Pancreas (tissue), 10 donors: Measurements from ENCODE around the gene PDLIM3. TPM values are rescaled to one million over a fixed set of nuclear protein-coding genes. Genes with fewer than 3 reads are reported as not detected.
A peak's percentile ranks its signal among the peaks of the same experiment; 100 is the strongest.

Source experiments
- ATAC-seq, 4 donors: fragments of 200-7000 bp; cut with Tn5 transposase; one replicate each; pipeline versions ENCODE4 v1.8.0 to v1.9.1; 2020; ENCODE audit warnings: mild to moderate bottlenecking in 4 of 4, moderate library complexity in 4 of 4
- DNase-seq, 6 donors: peaks; one replicate each; pipeline ENCODE4 v3.0.0-alpha.2; 2020
- FAIRE-seq: peaks from 2 replicates; lab custom pipeline; 2012; peaks lifted over from hg19 to GRCh38; lab: Jason Lieb, UNC
- H3K27ac ChIP-seq, 4 donors: fragments of 200-600 bp; sonication (generic); 1 replicate in 3 of 4; 2 replicates in 1 of 4; pipeline versions ENCODE4 v1.5.0 to v1.8.0; 2020
- H3K27me3 ChIP-seq, 4 donors: fragments of 200-600 bp; one replicate each; pipeline ENCODE4 v1.8.0; 2021
- H3K36me3 ChIP-seq, 3 donors: fragments of 200-600 bp; sonication (generic) in 1 of 3; one replicate each; pipeline versions ENCODE4 v1.5.0 to v1.8.0; 2020 to 2021
- H3K4me1 ChIP-seq, 3 donors: fragments of 200-600 bp; one replicate each; pipeline ENCODE4 v1.8.0; 2021
- H3K4me3 ChIP-seq, 4 donors: fragments of 200-600 bp; sonication (generic) in 2 of 4; one replicate each; pipeline versions ENCODE4 v1.5.0 to v1.8.0; 2020 to 2021
- H3K9me3 ChIP-seq, 4 donors: fragments of 200-600 bp; one replicate each; pipeline ENCODE4 v1.8.0; 2021
- WGBS, 2 donors: extraction: QIAGEN DNeasy Blood & Tissue Kit; methylation state at CpG; one replicate each; pipeline ENCODE4 v1.1.7; 2013; 5-methylcytosine and 5-hydroxymethylcytosine counted together
- intact Hi-C, 3 donors: fragments of 100-400 bp; cut with DNase I; formaldehyde crosslinking; loops; one replicate each; pipeline versions ENCODE4 v1.11.1 to v1.14.2; 2022
- polyA plus RNA-seq, 2 donors: library from polyadenylated mRNA; stranded (reverse); fragments of 200-250 nt; gene quantifications; one replicate each; pipeline ENCODE4 v1.2.3, GENCODE V29; 2013
- total RNA-seq, 6 donors: library from RNA; stranded (reverse); fragmentation: NEBNext Ultra II Directional in 4 of 6; extraction: Animal tissue kit (Norgen Biotek cat#: 25700) in 4 of 6; gene quantifications; one replicate each; pipeline versions ENCODE4 v1.2.1 to v1.2.4, GENCODE V29; 2021 to 2023
- TF ChIP-seq, protein P1 (sequence below), 4 donors: fragments of 200-600 bp; sonication (generic) in 3 of 4; IDR thresholded peaks; one replicate each; pipeline versions ENCODE4 v1.5.0 to v1.8.0; 2021; ENCODE audit warnings: antibody characterized with exemption in 4 of 4
- donor health status: healthy with polysubstance abuse.
- donor health status: DM: no; HTN: no; CAD: no; lungs with moderate emphysema.
- donor health status: DM: no; HTN: no; CAD: no.
- donor health status: control.
- donor health status: control.
- donor health status: Bipolar disorder and iron deficiency.
- donor health status: DM: yes; HTN: yes; CAD: no.
- donor health status: DM: no; HTN: no; CAD: no.
- donor health status: DM: no; HTN: no; CAD: no.
- donor health status: DM: yes; HTN: yes; CAD: no.

Gene PDLIM3
- 10 to 100 TPM in 3 of 6 donors, 1 to 10 TPM in 3; 6.3 to 32.9 (median 10.7) TPM for total RNA-seq
- polyA plus RNA-seq, result 10 to 100 TPM; 30.6 to 50.5 TPM

DNA sequence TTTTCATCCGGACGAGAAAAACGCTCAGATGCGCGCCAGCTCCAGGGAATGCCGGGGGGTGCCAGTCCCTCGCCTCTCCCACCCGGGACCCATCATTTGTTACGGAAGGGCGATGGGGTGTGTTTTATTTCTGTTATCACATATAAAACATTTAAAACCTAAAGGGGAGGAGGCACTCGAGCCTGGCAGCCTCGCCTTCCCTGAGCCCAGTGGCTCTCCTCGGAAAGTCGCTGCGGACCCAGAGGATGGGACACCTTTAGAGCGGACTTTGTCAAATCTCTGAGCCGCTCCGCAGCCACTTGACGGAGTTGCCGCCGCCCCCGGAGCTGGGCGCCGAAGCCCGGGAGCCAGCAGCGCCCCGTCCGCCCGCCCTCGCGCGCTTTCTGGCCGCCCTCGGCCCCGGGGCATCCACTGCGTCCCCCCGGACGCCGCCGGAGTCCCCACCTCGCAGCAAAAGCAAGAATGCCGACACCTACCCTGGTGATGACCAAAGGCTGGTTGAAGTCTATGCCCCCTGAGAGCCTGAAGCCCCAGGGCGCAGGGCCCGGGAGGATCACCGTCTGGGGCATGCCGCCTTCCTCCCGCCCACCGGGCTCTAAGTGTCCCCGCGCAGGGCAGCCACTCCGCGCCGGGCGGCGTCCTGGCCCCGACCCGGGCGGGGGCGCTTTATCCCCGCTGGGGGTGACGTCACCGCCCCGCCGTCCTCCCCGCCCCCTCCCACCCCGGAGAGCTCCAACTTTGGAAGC lies at the start of gene PDLIM3:
TSS of gene PDLIM3 (minus strand) at position 642 of the 746 bp plus-strand sequence. CDS start at position 569, 73 bp downstream.
- intact Hi-C loops, result no loop called here
- DNase-seq (peak; percentile 57 to 88 (median 70)), ATAC-seq (peak; percentile 87 to 93 (median 90)), FAIRE-seq (no peak)
- Histone ChIP-seq H3K9me3 (no peaks in the 10 kb centered on the region), H3K27ac (peak within 1 kb of the TSS; percentile 71 to 84 (median 80)), H3K36me3 (no peaks in the 10 kb centered on the region), H3K4me1 (no peaks in the 10 kb centered on the region), H3K4me3 (peak within 1 kb of the TSS; percentile 45 to 75 (median 62)), H3K27me3 (peaks cover 0 to 4% (median 0%) of the 10 kb centered on the region in 4 donors)
- TF ChIP-seq, protein P1, sequence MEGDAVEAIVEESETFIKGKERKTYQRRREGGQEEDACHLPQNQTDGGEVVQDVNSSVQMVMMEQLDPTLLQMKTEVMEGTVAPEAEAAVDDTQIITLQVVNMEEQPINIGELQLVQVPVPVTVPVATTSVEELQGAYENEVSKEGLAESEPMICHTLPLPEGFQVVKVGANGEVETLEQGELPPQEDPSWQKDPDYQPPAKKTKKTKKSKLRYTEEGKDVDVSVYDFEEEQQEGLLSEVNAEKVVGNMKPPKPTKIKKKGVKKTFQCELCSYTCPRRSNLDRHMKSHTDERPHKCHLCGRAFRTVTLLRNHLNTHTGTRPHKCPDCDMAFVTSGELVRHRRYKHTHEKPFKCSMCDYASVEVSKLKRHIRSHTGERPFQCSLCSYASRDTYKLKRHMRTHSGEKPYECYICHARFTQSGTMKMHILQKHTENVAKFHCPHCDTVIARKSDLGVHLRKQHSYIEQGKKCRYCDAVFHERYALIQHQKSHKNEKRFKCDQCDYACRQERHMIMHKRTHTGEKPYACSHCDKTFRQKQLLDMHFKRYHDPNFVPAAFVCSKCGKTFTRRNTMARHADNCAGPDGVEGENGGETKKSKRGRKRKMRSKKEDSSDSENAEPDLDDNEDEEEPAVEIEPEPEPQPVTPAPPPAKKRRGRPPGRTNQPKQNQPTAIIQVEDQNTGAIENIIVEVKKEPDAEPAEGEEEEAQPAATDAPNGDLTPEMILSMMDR (IDR thresholded peaks at IDR 0.05), result no peak
- WGBS, 2 donors, result 1% methylated on average over 43 to 66 of the region's 66 CpGs

DNA sequence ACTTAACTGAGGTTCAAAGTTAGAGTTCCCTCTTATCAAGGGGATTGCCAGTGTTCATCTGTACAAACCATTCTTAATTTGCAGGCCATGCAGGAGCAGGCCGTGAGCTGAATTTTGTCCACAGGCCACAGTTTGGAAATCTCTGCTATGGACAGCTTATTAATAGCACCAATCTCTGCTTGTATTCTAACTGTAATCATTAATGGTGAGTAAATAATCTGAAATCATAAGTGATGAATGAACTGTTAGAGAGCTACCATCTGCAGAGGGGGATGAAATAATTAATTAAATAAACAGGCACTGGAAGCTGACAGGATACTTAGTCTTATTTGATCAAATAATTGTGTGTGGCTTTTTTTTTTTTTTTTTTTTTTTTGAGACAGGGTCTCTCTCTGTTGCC lies 48.5 kb upstream of the PDLIM3 start:
- WGBS, 2 donors, result 71 to 73% methylated on average over 1 of the region's 1 CpG
- Histone ChIP-seq H3K4me3 (no peak overlapping the region), H3K4me1 (no peaks in the 10 kb centered on the region), H3K9me3 (no peaks in the 10 kb centered on the region), H3K27ac (no peak overlapping the region), H3K36me3 (peaks cover 0 to 25% (median 0%) of the 10 kb centered on the region in 3 donors), H3K27me3 (no peaks in the 10 kb centered on the region)
- FAIRE-seq (no peak), ATAC-seq (peak in 3 of 4 donors; percentile 28 to 60 (median 40)), DNase-seq (no peak)
- TF ChIP-seq, protein P1 (IDR thresholded peaks at IDR 0.05), result no peak
- intact Hi-C loops, result no loop called here

- no peak overlapping the region for H3K4me3 ChIP-seq
- H3K27ac ChIP-seq, result no peak overlapping the region
- no peak for DNase-seq
- no peaks in the 10 kb centered on the region for H3K4me1 ChIP-seq
- WGBS, 2 donors, result 74 to 75% methylated on average over 7 of the region's 7 CpGs
- H3K36me3 ChIP-seq, result peaks cover 0 to 18% (median 0%) of the 10 kb centered on the region in 3 donors
- no peaks in the 10 kb centered on the region for H3K9me3 ChIP-seq
- FAIRE-seq, result no peak
- intact Hi-C loops, result no loop called here
- TF ChIP-seq, protein P1 (IDR thresholded peaks at IDR 0.05), result no peak
- ATAC-seq, result peak in 1 of 4 donors; percentile 15
- no peaks in the 10 kb centered on the region for H3K27me3 ChIP-seq
Measured at GRCh38 chr4:185582651-185583400, 47.5 kb upstream of the PDLIM3 start.

GRCh38 chr4:185580699-185581098 lies 45.4 kb upstream of the PDLIM3 start:
- Histone ChIP-seq H3K4me3 (no peak overlapping the region), H3K27ac (no peak overlapping the region), H3K9me3 (no peaks in the 10 kb centered on the region), H3K4me1 (no peaks in the 10 kb centered on the region), H3K36me3 (no peaks in the 10 kb centered on the region), H3K27me3 (no peaks in the 10 kb centered on the region)
- 78 to 80% methylated on average over 12 of the region's 12 CpGs for WGBS, 2 donors
- FAIRE-seq, result no peak
- DNase-seq, result no peak
- ATAC-seq, result peak in 1 of 4 donors; percentile 24
- TF ChIP-seq, protein P1 (IDR thresholded peaks at IDR 0.05), result no peak
- intact Hi-C loops, result no loop called here
